Caco-2 (cell line): ENCODE measurements around the gene PRDM2. TPM values are rescaled to one million over a fixed set of nuclear protein-coding genes. Genes with fewer than 3 reads are reported as not detected.

ENCODE experiments used
- BruUV-seq: library from RNA; stranded (reverse); fragments of 400-500 nt; replicated peaks from 2 replicates; lab custom pipeline; 2021; lab: Mats Ljungman, UMichigan
- CTCF ChIA-PET: fragments of 300-600 bp; sonication (Branson Sonifier 250); formaldehyde crosslinking; loops from one replicate; lab custom pipeline; 2022; ENCODE audit warnings: antibody characterized with exemption; lab: Charles Lee
- POLR2A ChIA-PET: fragments of 300-600 bp; sonication (Branson Sonifier 250); formaldehyde crosslinking; loops from one replicate; lab custom pipeline; 2022; ENCODE audit warnings: antibody characterized with exemption; lab: Charles Lee
- DNase-seq, 2 experiments: peaks; one replicate each; pipeline versions ENCODE4 v3.0.0 to v3.0.0-alpha.2; 2020 to 2022
- H3K27me3 ChIP-seq: replicated peaks from 2 replicates; pipeline ENCODE4 v1.6.0; 2011; ENCODE audit warnings: low read length; ENCODE audit not compliant: control insufficient read depth, insufficient read depth
- H3K36me3 ChIP-seq: 2 replicates; pipeline ENCODE4 v1.5.1; 2011; ENCODE audit warnings: low read length; ENCODE audit not compliant: control insufficient read depth, insufficient read depth
- H3K4me1 ChIP-seq: fragments of 250-450 bp; sonication (Bioruptor Pico); 2 replicates; pipeline ENCODE4 v1.5.1; 2020; ENCODE audit warnings: mild to moderate bottlenecking
- H3K4me3 ChIP-seq: 2 replicates; pipeline ENCODE4 v1.5.1; 2011; ENCODE audit warnings: low read depth, mild to moderate bottlenecking, control low read depth, low read length
- H3K9me3 ChIP-seq: fragments of 250-450 bp; sonication (Bioruptor Pico); 2 replicates; pipeline ENCODE4 v1.5.1; 2020; ENCODE audit warnings: mild to moderate bottlenecking, moderate library complexity
- H3K27ac Mint-ChIP-seq: one replicate; pipeline ENCODE4 v1.8.0; 2022; ENCODE audit warnings: mixed read lengths; ENCODE audit not compliant: unreplicated experiment
- H3K27me3 Mint-ChIP-seq: one replicate; pipeline ENCODE4 v1.8.0; 2022; ENCODE audit warnings: mixed read lengths; ENCODE audit not compliant: insufficient read depth, unreplicated experiment
- H3K36me3 Mint-ChIP-seq: one replicate; pipeline ENCODE4 v1.8.0; 2022; ENCODE audit warnings: mild to moderate bottlenecking, mixed read lengths; ENCODE audit not compliant: insufficient read depth, unreplicated experiment
- H3K4me1 Mint-ChIP-seq: one replicate; pipeline ENCODE4 v1.8.0; 2022; ENCODE audit warnings: low read depth, mixed read lengths; ENCODE audit not compliant: unreplicated experiment
- H3K4me3 Mint-ChIP-seq: one replicate; pipeline ENCODE4 v1.8.0; 2022; ENCODE audit warnings: mild to moderate bottlenecking, moderate library complexity, mixed read lengths; ENCODE audit not compliant: unreplicated experiment
- H3K9me3 Mint-ChIP-seq: one replicate; pipeline ENCODE4 v1.8.0; 2022; ENCODE audit warnings: mixed read lengths; ENCODE audit not compliant: unreplicated experiment
- CTCF ChIP-seq, 2 experiments: fragments of 200-600 bp in 1 of 2; IDR thresholded peaks; 1 replicate in 1 of 2; 2 replicates in 1 of 2; pipeline versions ENCODE4 v1.5.1 to v1.8.0; 2011 to 2022; ENCODE audit warnings: antibody characterized with exemption in 1 of 2, control low read depth in 1 of 2, inconsistent platforms in 1 of 2, low read depth in 1 of 2, low read length in 1 of 2, mild to moderate bottlenecking in 1 of 2, moderate library complexity in 1 of 2; ENCODE audit not compliant: insufficient read depth in 1 of 2, severe bottlenecking in 1 of 2, unreplicated experiment in 1 of 2
- intact Hi-C: fragments of 100-400 bp; cut with micrococcal nuclease; formaldehyde crosslinking; loops from one replicate; pipeline ENCODE4 v1.10.0; 2022; ENCODE audit not compliant: unreplicated experiment
- total RNA-seq: library from RNA; stranded (reverse); gene quantifications from 2 replicates; pipeline ENCODE4 v1.2.3, GENCODE V29; 2022

PRDM2 gene
- total RNA-seq, 1 experiment from 2014 or later = 32.7 TPM

GRCh38 chr1:13703128-13703513 lies 3.1 kb downstream of the PRDM2 start:
- Mint-ChIP-seq H3K4me1 (peaks cover 6% of the 10 kb centered on the region), H3K9me3 (no peaks in the 10 kb centered on the region), H3K27me3 (no peaks in the 10 kb centered on the region), H3K27ac (no peak overlapping the region), H3K4me3 (no peak overlapping the region), H3K36me3 (peaks cover 6% of the 10 kb centered on the region)
- intact Hi-C loops = loop anchor here (5.0 kb wide), 1 partner anchor 44 kb away; no protein-coding TSS in a partner anchor
- ChIA-PET CTCF (no interaction called here), POLR2A (no interaction called here)
- Histone ChIP-seq H3K27me3 (no peaks in the 10 kb centered on the region), H3K36me3 (no peaks in the 10 kb centered on the region), H3K9me3 (no peaks in the 10 kb centered on the region), H3K4me1 (0 out of 2 replicates have a peak, but pooled peaks cover 6% of the 10 kb centered on the region), H3K4me3 (no peak overlapping the region)
- BruUV-seq = no TSS peak
- no peak for TF ChIP-seq CTCF (IDR thresholded peaks at IDR 0.05; ENCODE audit: insufficient read depth in 1 of 2, low read depth in 1 of 2, low read length in 1 of 2, severe bottlenecking in 1 of 2, unreplicated experiment in 1 of 2)
- no peak for DNase-seq

GRCh38 chr1:13703558-13704490 lies 3.8 kb downstream of the PRDM2 start:
- Histone ChIP-seq H3K4me3 (no peak overlapping the region), H3K27me3 (no peaks in the 10 kb centered on the region), H3K4me1 (0 out of 2 replicates have a peak, but pooled peaks cover 6% of the 10 kb centered on the region), H3K9me3 (no peaks in the 10 kb centered on the region), H3K36me3 (no peaks in the 10 kb centered on the region)
- no peak for TF ChIP-seq CTCF (IDR thresholded peaks at IDR 0.05; ENCODE audit: insufficient read depth in 1 of 2, low read depth in 1 of 2, low read length in 1 of 2, severe bottlenecking in 1 of 2, unreplicated experiment in 1 of 2)
- no peaks in the 10 kb centered on the region for H3K27me3 Mint-ChIP-seq
- BruUV-seq = no TSS peak
- H3K4me3 Mint-ChIP-seq = no peak overlapping the region
- ChIA-PET POLR2A (no interaction called here), CTCF (no interaction called here)
- DNase-seq = no peak
- no peaks in the 10 kb centered on the region for H3K9me3 Mint-ChIP-seq
- H3K27ac Mint-ChIP-seq = no peak overlapping the region
- H3K36me3 Mint-ChIP-seq = peaks cover 6% of the 10 kb centered on the region
- H3K4me1 Mint-ChIP-seq = peaks cover 13% of the 10 kb centered on the region
- intact Hi-C loops = loop anchor here (5.0 kb wide), 1 partner anchor 43 kb away; no protein-coding TSS in a partner anchor

GRCh38 chr1:13706046-13706445 lies 6.1 kb downstream of the PRDM2 start:
- Mint-ChIP-seq H3K36me3 (no peaks in the 10 kb centered on the region), H3K9me3 (no peaks in the 10 kb centered on the region), H3K4me1 (peaks cover 7% of the 10 kb centered on the region), H3K4me3 (no peak overlapping the region), H3K27ac (no peak overlapping the region), H3K27me3 (no peaks in the 10 kb centered on the region)
- POLR2A ChIA-PET = no interaction called here
- Histone ChIP-seq H3K9me3 (no peaks in the 10 kb centered on the region), H3K4me3 (no peak overlapping the region), H3K27me3 (no peaks in the 10 kb centered on the region), H3K4me1 (peaks cover 1% of the 10 kb centered on the region; the same call in 1 of the 2 replicates), H3K36me3 (no peaks in the 10 kb centered on the region)
- BruUV-seq = no TSS peak
- CTCF ChIA-PET = no interaction called here
- no peak for DNase-seq
- no peak for TF ChIP-seq CTCF (IDR thresholded peaks at IDR 0.05; ENCODE audit: insufficient read depth in 1 of 2, low read depth in 1 of 2, low read length in 1 of 2, severe bottlenecking in 1 of 2, unreplicated experiment in 1 of 2)
- intact Hi-C loops = no loop called here
